ENCODE data around the gene SLC18A3.

GRCh38 chr10:49567810-49568209, 42.3 kb upstream of the SLC18A3 start:
- TF ChIP-seq CTCF (IDR thresholded peaks at IDR 0.05), result no peak
- TF ChIP-seq ZFX (IDR thresholded peaks at IDR 0.05; ENCODE audit: borderline replicate concordance), result no peak
